Spleen (tissue), 7 donors: ENCODE results near the gene XYLT1.

ENCODE experiments used
- CTCF ChIP-seq, 11 experiments: fragments of 200-600 bp in 7 of 11; fragments of 450-650 bp in 4 of 11; sonication (generic) in 4 of 11; IDR thresholded peaks in 8 of 11; conservative IDR thresholded peaks in 3 of 11; 1 replicate in 7 of 11; 2 replicates in 4 of 11; pipeline versions ENCODE4 v1.4.0 to v1.8.0; 2016 to 2021; ENCODE audit warnings: antibody characterized with exemption in 11 of 11, inconsistent platforms in 4 of 11, mild to moderate bottlenecking in 1 of 11
- POLR2A ChIP-seq, 3 donors: fragments of 450-650 bp; IDR thresholded peaks; one replicate each; pipeline ENCODE4 v1.5.1; 2017; ENCODE audit warnings: antibody characterized with exemption in 3 of 3, mild to moderate bottlenecking in 1 of 3
- donor health status: DM: no; HTN: no; CAD: no; lungs with moderate emphysema.
- donor health status: DM: no; HTN: no; CAD: no.
- donor health status: DM: no; HTN: no; CAD: no.

DNA sequence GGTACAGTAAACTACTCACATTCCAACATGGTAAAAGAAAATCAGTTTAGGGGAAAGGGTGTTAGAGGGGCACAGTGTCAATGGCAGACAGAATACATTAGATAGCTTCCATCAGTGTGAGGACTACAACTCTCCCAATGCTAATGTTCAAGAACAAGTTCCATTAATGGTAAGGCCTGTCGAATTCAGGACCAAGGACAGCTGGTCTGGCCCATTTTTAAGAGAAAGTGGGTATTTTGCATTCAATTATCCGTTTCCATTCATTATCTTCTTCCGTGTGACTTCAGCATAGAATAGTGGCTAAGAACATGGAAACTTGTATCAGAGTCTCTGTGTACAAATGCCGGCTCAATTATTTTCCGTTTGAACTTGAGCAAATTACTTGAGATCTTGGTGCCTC, 98.4 kb downstream of the XYLT1 start:
- TF ChIP-seq POLR2A (IDR thresholded peaks at IDR 0.05) = no peak
- no peak for TF ChIP-seq CTCF (IDR thresholded peaks at IDR 0.05 in 8 of 11, conservative IDR thresholded peaks at IDR 0.05 in 3 of 11)
